Prostate gland (tissue), 2 donors: Measurements from ENCODE around the gene ARHGEF17.

Source experiments
- CTCF ChIP-seq, 4 experiments: fragments of 200-600 bp in 2 of 4; fragments of 450-650 bp in 2 of 4; sonication (generic) in 2 of 4; IDR thresholded peaks; 1 replicate in 3 of 4; 2 replicates in 1 of 4; pipeline ENCODE4 v1.5.1; 2016 to 2019; ENCODE audit warnings: antibody characterized with exemption in 4 of 4, mild to moderate bottlenecking in 2 of 4, moderate library complexity in 2 of 4
- POLR2A ChIP-seq: fragments of 450-650 bp; IDR thresholded peaks from one replicate; pipeline ENCODE4 v1.6.1; 2016; ENCODE audit warnings: antibody characterized with exemption, mild to moderate bottlenecking

- no peak for TF ChIP-seq POLR2A
- no peak for TF ChIP-seq CTCF (IDR thresholded peaks at IDR 0.05)
Observed at GRCh38 chr11:73384531-73384871, 76.4 kb downstream of the ARHGEF17 start.
